ENCODE results near the gene LAMA2. TPM values are rescaled to one million over a fixed set of nuclear protein-coding genes. Genes with fewer than 3 reads are reported as not detected.

LAMA2 gene
- total and polyA plus RNA-seq, 2 of the 13 experiments (the other 11 are each of a cell fraction or from before 2014, with no cell fraction given): 0.11 to 0.28 TPM

GRCh38 chr6:129263176-129263575 is 380.2 kb downstream of the LAMA2 start:
- under 1% methylated on average over 8 of the region's 8 CpGs for WGBS (ENCODE audit: low lambda C conversion rate)
- no TSS peak for BruUV-seq (replicated peaks)
- CTCF ChIA-PET (ENCODE audit: low intra/inter-chr PET ratio, low total read pairs): no interaction called here
- TF ChIP-seq ZNF7 (CRISPR knock-in tag; IDR thresholded peaks at IDR 0.05) (no peak), ZNF75D (CRISPR knock-in tag; IDR thresholded peaks at IDR 0.05; ENCODE audit: borderline replicate concordance) (no peak), SOX5 (CRISPR knock-in tag; IDR thresholded peaks at IDR 0.05; ENCODE audit: borderline replicate concordance) (no peak), RAD21 (CRISPR knock-in tag; IDR thresholded peaks at IDR 0.05) (no peak), ARNT (IDR thresholded peaks at IDR 0.05) (no peak), CENPT (CRISPR knock-in tag; IDR thresholded peaks at IDR 0.05; ENCODE audit: low read depth) (no peak), HHEX (CRISPR knock-in tag; IDR thresholded peaks at IDR 0.05) (no peak), GTF2F1 (IDR thresholded peaks at IDR 0.05; ENCODE audit: low read length) (no peak), ZMYM4 (CRISPR knock-in tag; IDR thresholded peaks at IDR 0.05) (no peak), KLF6 (CRISPR knock-in tag; IDR thresholded peaks at IDR 0.05) (no peak), KDM5B (CRISPR knock-in tag; IDR thresholded peaks at IDR 0.05; ENCODE audit: borderline replicate concordance) (no peak), ZBTB33 (CRISPR knock-in tag; IDR thresholded peaks at IDR 0.05) (no peak), SP140L (CRISPR knock-in tag; IDR thresholded peaks at IDR 0.05; ENCODE audit: borderline replicate concordance) (no peak), SP5 (CRISPR knock-in tag; IDR thresholded peaks at IDR 0.05; ENCODE audit: borderline replicate concordance, low read depth) (no peak), RXRB (CRISPR knock-in tag; IDR thresholded peaks at IDR 0.05; ENCODE audit: borderline replicate concordance) (no peak), GZF1 (CRISPR knock-in tag; IDR thresholded peaks at IDR 0.05) (no peak)
- TF ChIP-seq, protein P1, sequence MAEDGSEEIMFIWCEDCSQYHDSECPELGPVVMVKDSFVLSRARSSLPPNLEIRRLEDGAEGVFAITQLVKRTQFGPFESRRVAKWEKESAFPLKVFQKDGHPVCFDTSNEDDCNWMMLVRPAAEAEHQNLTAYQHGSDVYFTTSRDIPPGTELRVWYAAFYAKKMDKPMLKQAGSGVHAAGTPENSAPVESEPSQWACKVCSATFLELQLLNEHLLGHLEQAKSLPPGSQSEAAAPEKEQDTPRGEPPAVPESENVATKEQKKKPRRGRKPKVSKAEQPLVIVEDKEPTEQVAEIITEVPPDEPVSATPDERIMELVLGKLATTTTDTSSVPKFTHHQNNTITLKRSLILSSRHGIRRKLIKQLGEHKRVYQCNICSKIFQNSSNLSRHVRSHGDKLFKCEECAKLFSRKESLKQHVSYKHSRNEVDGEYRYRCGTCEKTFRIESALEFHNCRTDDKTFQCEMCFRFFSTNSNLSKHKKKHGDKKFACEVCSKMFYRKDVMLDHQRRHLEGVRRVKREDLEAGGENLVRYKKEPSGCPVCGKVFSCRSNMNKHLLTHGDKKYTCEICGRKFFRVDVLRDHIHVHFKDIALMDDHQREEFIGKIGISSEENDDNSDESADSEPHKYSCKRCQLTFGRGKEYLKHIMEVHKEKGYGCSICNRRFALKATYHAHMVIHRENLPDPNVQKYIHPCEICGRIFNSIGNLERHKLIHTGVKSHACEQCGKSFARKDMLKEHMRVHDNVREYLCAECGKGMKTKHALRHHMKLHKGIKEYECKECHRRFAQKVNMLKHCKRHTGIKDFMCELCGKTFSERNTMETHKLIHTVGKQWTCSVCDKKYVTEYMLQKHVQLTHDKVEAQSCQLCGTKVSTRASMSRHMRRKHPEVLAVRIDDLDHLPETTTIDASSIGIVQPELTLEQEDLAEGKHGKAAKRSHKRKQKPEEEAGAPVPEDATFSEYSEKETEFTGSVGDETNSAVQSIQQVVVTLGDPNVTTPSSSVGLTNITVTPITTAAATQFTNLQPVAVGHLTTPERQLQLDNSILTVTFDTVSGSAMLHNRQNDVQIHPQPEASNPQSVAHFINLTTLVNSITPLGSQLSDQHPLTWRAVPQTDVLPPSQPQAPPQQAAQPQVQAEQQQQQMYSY (CRISPR knock-in tag; IDR thresholded peaks at IDR 0.05): no peak
- TF ChIP-seq, protein P2, sequence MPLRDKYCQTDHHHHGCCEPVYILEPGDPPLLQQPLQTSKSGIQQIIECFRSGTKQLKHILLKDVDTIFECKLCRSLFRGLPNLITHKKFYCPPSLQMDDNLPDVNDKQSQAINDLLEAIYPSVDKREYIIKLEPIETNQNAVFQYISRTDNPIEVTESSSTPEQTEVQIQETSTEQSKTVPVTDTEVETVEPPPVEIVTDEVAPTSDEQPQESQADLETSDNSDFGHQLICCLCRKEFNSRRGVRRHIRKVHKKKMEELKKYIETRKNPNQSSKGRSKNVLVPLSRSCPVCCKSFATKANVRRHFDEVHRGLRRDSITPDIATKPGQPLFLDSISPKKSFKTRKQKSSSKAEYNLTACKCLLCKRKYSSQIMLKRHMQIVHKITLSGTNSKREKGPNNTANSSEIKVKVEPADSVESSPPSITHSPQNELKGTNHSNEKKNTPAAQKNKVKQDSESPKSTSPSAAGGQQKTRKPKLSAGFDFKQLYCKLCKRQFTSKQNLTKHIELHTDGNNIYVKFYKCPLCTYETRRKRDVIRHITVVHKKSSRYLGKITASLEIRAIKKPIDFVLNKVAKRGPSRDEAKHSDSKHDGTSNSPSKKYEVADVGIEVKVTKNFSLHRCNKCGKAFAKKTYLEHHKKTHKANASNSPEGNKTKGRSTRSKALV (CRISPR knock-in tag; IDR thresholded peaks at IDR 0.05): no peak
- no peaks in the 10 kb centered on the region for H3K79me2 ChIP-seq (ENCODE audit: insufficient read depth, low read length)
- ATAC-seq (no peak), FAIRE-seq (no peak), DNase-seq (ENCODE audit: low spot score) (no peak)
- H3K9me3 ChIP-seq (ENCODE audit: low read length): no peaks in the 10 kb centered on the region
- no peaks in the 10 kb centered on the region for H3K4me1 ChIP-seq (ENCODE audit: insufficient read depth, low read length)
- no peak overlapping the region for H3K4me3 ChIP-seq (replicated peaks in 1 of 3; ENCODE audit: insufficient read depth in 1 of 3, low read depth in 2 of 3, low read length in 3 of 3)
- H3K4me2 ChIP-seq (ENCODE audit: low read depth, low read length): no peak overlapping the region
- H3K27me3 ChIP-seq (ENCODE audit: control insufficient read depth in 1 of 2, insufficient read depth in 2 of 2, low read length in 2 of 2): no peaks in the 10 kb centered on the region
- H3K27ac ChIP-seq (ENCODE audit: extremely low read length, insufficient read depth, low read length): no peak overlapping the region
- no peaks in the 10 kb centered on the region for H3K36me3 ChIP-seq (replicated peaks in 1 of 2; ENCODE audit: control insufficient read depth in 1 of 2, insufficient read depth in 2 of 2, low read length in 2 of 2)
- no peak overlapping the region for H3K9ac ChIP-seq (ENCODE audit: insufficient read depth, low read depth, low read length)
- intact Hi-C loops (cut with micrococcal nuclease; ENCODE audit: unreplicated experiment): no loop called here
- in situ Hi-C loops (cut with HindIII; ENCODE audit: extremely low pct_ligation_motif_present, low pct_unique_long_range_greater_than_20kb): no loop called here
- H4K20me1 ChIP-seq (ENCODE audit: insufficient read depth, low read length): no peaks in the 10 kb centered on the region
- POLR2A ChIA-PET: no interaction called here
- no peak overlapping the region for H2AFZ ChIP-seq (ENCODE audit: low read length)

Measured in HepG2 (cell line).